ENCODE measurements around the gene MON1B. TPM values are rescaled to one million over a fixed set of nuclear protein-coding genes. Genes with fewer than 3 reads are reported as not detected.
A peak's percentile ranks its signal among the peaks of the same experiment; 100 is the strongest.
"Not testable (repeated sequence)": the region's sequence is repeated elsewhere in the genome, so short reads cannot be mapped to it uniquely, and the experiment has no call there.

Gene MON1B
- 15.8 TPM for polyA plus RNA-seq (ENCODE audit: insufficient read length)

DNA sequence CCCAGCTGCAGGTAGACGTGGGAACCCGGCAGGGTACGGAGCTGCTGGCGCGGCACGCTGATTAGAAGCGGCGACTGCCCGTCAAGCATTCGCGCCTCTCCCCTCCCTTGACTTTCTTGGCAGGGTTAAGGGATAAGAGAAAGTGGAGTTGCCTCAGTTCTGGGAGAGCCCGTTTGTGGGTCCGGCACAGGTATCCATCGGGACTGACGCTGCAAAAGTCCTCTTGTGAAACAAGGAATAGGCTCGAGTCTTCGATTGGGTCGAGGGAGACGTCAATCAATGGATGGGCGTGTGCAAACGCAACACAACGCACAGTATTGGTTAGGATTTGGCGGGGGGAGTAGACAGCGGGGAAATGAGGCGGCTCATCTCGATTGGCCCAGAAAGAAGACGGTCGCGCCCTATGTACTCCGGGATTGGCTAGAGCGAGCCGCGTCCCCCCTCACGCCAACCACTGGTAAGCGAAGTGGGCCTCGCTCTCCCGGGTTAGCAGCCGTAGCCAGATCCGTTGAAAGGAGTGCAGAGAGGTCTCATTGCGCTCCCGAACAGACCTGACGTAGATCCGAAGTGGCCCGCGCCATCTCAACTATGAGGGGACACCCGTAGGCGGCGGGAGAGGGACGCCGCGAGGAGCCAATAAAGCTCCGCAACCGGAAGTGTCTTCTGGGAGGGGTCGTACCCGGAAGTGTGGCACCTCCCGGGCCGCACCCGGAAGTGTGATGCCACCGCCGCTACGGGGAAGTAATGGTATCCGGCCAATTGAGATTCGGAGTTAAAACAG, at the start of gene MON1B:
TSS of gene MON1B (plus strand) at position 713 of the 781 bp plus-strand sequence. CDS start 296 bp downstream, outside the sequence.
- peak; percentile 95 for DNase-seq

DNA sequence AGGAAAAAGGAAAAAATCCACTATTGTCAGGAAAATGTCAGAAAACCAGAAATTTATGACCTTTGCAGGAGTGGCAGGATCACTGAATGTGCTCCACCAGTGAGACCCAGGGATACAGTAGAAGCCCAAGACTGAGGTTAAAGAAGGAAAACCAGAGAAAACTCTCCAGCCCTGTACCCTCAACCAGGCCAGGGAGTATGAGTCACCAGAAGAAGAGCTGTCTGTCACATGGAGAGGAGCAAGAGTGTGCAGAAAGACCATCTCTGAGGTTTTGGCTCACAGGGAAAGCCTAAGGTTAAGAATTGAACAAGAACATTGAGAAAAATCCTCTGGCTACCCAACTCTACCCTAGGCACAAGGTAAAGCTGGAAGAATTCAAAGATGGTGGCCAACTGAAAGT, 47.6 kb upstream of the MON1B start:
- no peak for DNase-seq

GRCh38 chr16:77148121-77148520, 42.9 kb upstream of the MON1B start:
- no peak for DNase-seq

DNA sequence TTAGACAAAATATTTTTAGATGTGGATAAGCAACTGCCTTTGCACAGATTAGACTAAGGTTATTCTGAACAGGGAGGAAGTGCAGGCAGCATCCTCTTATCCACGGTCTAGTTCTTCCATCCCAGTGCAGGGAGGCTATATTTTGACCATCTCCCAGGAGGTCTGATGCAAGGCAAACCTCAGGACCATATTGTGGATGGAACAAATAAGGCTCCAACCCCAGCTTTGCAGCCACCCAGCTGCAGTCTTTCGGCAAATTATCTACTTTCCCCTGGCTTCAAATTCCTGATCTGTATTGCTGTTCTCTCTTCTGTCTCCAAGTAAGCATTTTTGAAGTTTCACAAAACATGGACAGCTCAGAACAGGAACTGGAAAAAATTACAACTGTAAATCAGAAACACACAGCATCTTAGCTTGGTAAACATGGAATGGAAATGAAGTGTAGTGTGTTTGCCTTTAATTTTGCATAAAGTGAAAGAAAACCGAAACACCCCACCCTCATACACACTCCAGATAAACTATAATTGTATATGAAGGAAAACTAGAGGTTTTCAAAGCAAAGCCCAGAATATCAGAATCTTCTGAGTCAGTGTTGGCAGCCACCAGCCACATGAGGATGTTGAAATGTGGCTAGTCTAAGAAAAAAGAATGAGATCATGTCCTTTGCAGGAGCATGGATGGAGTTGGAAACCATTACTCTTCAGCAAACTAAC, 33.5 kb upstream of the MON1B start:
- peak; percentile 58 for DNase-seq

DNA sequence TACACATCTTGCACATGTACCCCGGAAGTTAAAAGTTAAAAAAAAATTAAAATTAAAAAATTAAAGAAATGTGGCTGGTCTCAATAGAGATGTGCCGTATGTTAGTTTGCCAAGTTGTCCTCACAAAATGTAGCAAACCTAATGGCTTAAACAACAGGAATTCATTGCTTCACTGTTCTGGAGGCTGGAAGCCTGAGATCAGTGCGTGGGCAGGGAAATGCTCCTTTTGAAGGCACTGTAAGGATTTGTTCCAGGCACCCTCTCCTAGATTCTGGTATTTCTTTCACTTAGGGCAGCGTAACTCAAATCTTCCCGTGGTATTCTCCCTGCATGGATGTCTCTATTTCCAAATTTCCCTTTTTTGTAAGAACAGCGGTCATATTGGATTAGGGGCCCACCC, 32.7 kb upstream of the MON1B start:
- DNase-seq: peak; percentile 15

DNA sequence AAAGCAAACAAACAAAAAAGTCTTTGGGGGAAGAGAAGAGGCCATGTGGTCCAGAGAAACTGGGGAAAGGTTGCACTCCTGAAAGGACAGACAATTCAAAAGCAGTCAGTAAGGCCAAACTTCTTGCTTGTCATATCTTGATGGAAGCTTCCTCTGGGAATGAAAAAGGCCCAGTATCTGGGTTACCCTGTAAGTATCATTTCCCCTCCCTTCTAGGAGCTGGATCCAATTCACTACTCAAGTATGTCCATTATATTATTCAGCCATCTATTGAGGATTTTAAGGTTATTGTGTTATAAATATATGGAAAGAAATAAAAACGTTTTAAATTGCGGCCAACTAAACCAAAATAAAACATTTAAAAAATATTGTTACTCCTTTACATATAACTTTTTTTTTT, 26.0 kb upstream of the MON1B start:
- peak; percentile 30 for DNase-seq

DNA sequence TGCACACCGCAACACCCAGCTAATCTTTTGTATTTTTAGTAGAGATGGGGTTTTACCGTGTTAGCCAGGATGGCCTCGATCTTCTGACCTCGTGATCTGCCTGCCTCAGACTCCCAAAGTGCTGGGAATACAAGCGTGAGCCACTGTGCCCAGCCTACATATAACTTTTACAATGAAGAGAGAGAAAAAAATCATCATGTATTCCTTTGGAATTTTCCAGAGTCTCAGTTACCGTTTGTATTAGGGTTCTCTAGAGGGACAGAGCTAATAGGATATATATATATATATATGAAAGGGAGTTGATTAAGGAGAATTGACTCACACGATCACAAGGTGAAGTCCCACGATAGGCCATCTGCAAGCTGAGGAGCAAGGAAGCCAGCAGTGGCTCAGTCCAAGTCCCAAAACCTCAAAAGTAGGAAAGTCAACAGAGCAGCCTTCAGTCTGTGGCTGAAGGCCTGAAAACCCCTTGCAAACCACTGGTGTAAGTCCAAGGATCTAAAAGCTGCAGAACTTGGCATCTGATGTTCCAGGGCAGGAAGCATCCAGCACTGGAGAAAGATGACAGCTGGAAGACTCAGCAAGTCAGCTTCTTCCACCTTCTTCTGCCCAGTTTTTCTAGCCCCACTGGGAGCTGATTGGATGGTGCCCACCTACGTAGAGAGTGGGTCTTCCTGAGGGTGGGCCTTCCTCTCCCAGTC, 25.3 kb upstream of the MON1B start:
- DNase-seq: peak; percentile 74

DNA sequence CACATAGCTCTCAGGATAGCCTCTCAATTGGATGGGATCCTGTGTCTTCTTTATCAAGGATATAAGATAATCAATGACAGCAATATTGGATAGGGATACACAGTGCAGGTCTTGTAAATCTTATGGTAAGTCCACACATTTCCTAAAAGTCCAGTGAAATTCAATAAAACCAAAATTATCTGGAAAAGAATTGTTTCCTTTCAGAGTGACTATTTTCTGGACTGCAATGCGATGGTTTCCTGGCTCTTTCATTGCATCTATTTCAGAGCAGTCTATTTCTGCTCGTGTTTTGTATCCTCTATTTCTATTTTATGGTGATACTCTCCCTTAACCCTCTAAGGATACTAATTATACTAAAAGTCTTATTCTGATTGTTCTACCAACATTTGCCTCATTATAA, 24.3 kb upstream of the MON1B start:
- DNase-seq: peak; percentile 15

DNA sequence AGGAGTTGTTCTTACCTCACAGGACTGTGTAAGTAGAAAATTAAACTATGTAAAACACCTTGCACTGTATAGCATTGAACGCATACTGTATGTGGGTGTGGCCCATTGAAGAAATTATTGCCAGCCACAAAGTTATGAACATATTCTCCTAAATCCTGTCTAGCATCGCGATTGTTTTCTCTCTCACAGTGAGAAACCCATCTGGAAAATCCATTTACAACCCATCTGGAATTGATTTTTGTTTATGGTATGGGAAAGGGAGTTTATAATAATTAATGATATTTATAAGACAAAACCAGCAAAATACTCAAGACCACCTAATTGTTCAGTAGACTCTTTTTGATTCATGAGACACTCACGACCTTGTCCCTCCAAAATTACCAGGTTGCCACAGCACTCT, 22.1 kb upstream of the MON1B start:
- DNase-seq: no peak

DNA sequence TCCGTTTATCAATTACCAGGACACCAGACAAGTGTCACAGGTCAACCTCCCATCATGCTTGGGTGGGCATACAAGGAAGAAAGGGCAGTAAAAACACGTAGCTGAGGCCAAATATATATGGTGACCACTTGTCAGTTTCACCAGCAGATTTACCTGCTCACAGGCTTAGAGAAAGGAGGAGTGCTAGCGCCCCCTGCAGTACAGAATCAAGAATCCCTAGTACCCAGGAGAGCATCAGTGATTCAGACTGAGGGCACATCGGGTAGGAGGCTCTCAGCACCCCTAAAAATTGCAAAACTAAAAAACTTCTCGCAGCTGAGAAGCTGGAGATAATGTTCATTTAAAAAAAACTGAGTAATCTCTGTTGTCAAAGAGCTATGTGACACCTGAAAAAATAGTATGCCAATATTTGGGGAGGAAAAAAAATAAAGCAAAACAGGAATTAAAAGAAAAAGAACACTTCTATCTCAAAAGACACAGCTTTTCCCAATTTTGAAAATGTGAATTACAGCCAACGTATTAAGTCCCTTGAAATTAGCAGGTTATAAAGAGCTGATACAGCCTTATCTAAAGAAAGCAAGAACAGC, 21.2 kb upstream of the MON1B start:
- peak; percentile 24 for DNase-seq

- no peak for DNase-seq
Observed at GRCh38 chr16:77170805-77171204, 20.2 kb upstream of the MON1B start.

- DNase-seq: peak; percentile 79
Observed at GRCh38 chr16:77171745-77172635, 19.0 kb upstream of the MON1B start.

DNA sequence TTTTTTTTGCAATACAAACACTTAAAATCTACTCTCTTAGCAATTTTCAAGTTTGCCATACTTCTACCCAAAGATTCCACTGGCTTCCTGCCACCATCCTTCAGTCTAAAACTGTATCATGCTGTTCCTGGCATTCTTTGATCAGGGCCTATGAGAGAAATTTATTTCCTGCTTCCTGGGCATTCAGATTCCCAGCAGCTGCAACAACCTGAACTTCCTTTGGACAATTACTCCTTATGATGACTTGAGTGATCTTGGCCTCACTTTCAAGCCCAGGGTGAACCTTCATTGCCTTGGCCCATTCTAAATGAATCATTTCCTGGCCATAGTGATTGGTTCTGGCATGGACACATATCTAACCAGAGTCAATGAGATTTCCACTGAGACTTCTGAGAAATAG, 18.0 kb upstream of the MON1B start:
- DNase-seq: no peak

GRCh38 chr16:77183137-77183536, 7.9 kb upstream of the MON1B start:
- no peak for DNase-seq

GRCh38 chr16:77186298-77186697, 4.7 kb upstream of the MON1B start:
- not testable (repeated sequence) for DNase-seq

DNA sequence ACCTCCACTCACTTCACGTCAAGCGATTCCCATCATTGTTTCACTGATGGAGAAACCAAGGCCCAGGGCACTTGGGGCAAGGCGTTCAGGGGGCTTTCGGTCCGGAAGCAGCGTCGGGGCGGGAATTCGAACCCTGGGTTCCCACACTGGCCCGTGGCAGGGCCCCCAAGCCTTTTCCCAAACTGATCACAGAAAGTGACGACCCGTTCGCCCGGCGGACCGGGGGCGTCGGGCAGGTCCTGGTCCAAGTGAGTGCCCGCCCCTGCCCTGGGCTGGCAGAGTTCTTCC, 856 bp upstream of the MON1B start:
- peak; percentile 13 for DNase-seq

DNA sequence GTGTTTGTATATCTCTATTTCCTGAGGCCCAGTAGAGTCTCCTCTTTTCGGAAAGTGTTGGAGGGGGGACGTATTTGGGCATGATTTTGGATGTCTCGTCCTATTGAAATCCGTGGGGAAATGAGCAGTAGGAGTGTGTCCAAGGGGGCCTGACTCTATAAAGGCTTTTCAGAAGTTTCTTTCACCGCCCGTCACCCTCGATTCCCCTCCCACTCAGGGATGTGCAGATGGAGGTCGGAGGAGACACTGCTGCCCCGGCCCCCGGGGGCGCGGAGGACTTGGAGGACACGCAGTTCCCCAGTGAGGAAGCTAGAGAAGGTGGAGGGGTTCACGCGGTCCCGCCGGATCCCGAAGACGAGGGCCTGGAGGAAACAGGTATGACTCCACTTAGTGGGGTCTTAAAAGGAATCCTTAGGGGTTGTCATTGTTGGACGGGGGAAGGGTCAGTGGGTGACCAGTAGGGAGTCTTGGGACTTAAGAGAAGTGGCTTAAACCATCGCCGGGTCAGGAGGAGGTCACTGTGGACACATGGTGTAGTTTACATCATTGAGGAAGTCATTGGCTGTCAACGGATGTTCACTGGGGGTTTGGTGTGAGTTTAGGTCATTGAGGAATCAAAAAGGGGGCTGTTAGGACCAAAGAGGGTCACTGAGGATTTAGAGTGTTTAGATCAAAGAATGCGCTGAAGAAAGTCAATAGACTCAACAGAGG, 424 bp downstream of the MON1B start:
- peak; percentile 15 for DNase-seq

DNA sequence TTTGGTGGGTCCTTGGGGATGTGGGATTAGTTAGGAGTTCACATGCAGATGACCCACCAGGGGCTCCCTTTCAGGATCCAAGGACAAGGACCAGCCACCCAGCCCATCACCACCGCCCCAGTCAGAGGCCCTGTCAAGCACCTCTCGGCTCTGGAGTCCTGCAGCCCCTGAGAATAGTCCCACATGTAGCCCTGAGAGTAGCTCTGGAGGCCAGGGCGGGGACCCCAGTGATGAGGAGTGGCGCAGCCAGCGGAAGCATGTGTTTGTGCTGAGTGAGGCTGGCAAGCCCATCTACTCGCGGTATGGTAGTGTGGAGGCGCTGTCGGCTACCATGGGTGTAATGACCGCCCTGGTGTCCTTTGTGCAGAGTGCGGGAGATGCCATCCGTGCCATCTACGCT, 2.4 kb downstream of the MON1B start:
- no peak for DNase-seq

GRCh38 chr16:77194295-77195231, 3.6 kb downstream of the MON1B start:
- DNase-seq: no peak

- DNase-seq: no peak
Observed at GRCh38 chr16:77195411-77195810, 4.4 kb downstream of the MON1B start.
